Measurements from ENCODE around the gene SLK. TPM values are rescaled to one million over a fixed set of nuclear protein-coding genes. Genes with fewer than 3 reads are reported as not detected.

Gene SLK
- polyA plus RNA-seq, 1 of the 3 experiments (the other 2 are of a cell fraction), result 4.0 TPM

GRCh38 chr10:103990531-103990930 lies 23.6 kb downstream of the SLK start:
- peaks cover 8% of the 10 kb centered on the region for H4K20me1 ChIP-seq (ENCODE audit: insufficient read depth)
- no peaks in the 10 kb centered on the region for H3K9me2 ChIP-seq
- H3K9me3 ChIP-seq, result no peaks in the 10 kb centered on the region
- no peaks in the 10 kb centered on the region for H3K27me3 ChIP-seq (ENCODE audit: insufficient read depth)
- POLR2A ChIA-PET, result no interaction called here
- CTCF ChIA-PET, result interaction anchor here (1.2 to 1.4 kb wide), 2 partner anchors 8 to 220 kb away, joined by 3 read pairs; no protein-coding TSS in a partner anchor
- H3K4me3 ChIP-seq (ENCODE audit: low read depth in 2 of 2, low read length in 1 of 2), result no peak overlapping the region
- WGBS (ENCODE audit: low lambda C conversion rate), result 94% methylated on average over 1 of the region's 1 CpG
- H2AFZ ChIP-seq (ENCODE audit: low read depth), result no peak overlapping the region
- H3K27ac ChIP-seq (ENCODE audit: low read depth in 2 of 2, low read length in 1 of 2), result no peak overlapping the region
- H3K4me2 ChIP-seq, result no peak overlapping the region
- H3K36me3 ChIP-seq (replicated peaks in 1 of 2; ENCODE audit: control insufficient read depth in 1 of 2, insufficient read depth in 2 of 2, low read length in 1 of 2), result peaks cover 23 to 34% of the 10 kb centered on the region in 2 experiments
- H3K4me1 ChIP-seq (ENCODE audit: control insufficient read depth in 1 of 2, insufficient read depth in 2 of 2, low read depth in 1 of 2, low read length in 1 of 2), result no peaks in the 10 kb centered on the region; a peak in 1 of 4 replicates
- no peak for DNase-seq
- peaks cover 54% of the 10 kb centered on the region for H3K79me2 ChIP-seq (ENCODE audit: insufficient read depth)
- H3K9ac ChIP-seq, result no peak overlapping the region
- no peaks in the 10 kb centered on the region for H3F3A ChIP-seq (replicated peaks; ENCODE audit: insufficient read depth)
- no peak for TF ChIP-seq RXRA (IDR thresholded peaks at IDR 0.05; ENCODE audit: borderline replicate concordance, low read depth)
- TF ChIP-seq JUND (IDR thresholded peaks at IDR 0.05), result no peak
- no peak for TF ChIP-seq RFX5 (IDR thresholded peaks at IDR 0.05; ENCODE audit: low read length)
- TF ChIP-seq, protein P1, sequence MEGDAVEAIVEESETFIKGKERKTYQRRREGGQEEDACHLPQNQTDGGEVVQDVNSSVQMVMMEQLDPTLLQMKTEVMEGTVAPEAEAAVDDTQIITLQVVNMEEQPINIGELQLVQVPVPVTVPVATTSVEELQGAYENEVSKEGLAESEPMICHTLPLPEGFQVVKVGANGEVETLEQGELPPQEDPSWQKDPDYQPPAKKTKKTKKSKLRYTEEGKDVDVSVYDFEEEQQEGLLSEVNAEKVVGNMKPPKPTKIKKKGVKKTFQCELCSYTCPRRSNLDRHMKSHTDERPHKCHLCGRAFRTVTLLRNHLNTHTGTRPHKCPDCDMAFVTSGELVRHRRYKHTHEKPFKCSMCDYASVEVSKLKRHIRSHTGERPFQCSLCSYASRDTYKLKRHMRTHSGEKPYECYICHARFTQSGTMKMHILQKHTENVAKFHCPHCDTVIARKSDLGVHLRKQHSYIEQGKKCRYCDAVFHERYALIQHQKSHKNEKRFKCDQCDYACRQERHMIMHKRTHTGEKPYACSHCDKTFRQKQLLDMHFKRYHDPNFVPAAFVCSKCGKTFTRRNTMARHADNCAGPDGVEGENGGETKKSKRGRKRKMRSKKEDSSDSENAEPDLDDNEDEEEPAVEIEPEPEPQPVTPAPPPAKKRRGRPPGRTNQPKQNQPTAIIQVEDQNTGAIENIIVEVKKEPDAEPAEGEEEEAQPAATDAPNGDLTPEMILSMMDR (IDR thresholded peaks at IDR 0.05), result no peak
- TF ChIP-seq FOSL2 (IDR thresholded peaks at IDR 0.05; ENCODE audit: borderline replicate concordance, low read depth), result no peak
- no peak for TF ChIP-seq IRF3 (IDR thresholded peaks at IDR 0.05; ENCODE audit: low read depth, low read length)
- TF ChIP-seq GATA2 (CRISPR knock-in tag; IDR thresholded peaks at IDR 0.05), result no peak
- no peak for TF ChIP-seq RCOR1 (IDR thresholded peaks at IDR 0.05; ENCODE audit: low read length)
- TF ChIP-seq, protein P2, sequence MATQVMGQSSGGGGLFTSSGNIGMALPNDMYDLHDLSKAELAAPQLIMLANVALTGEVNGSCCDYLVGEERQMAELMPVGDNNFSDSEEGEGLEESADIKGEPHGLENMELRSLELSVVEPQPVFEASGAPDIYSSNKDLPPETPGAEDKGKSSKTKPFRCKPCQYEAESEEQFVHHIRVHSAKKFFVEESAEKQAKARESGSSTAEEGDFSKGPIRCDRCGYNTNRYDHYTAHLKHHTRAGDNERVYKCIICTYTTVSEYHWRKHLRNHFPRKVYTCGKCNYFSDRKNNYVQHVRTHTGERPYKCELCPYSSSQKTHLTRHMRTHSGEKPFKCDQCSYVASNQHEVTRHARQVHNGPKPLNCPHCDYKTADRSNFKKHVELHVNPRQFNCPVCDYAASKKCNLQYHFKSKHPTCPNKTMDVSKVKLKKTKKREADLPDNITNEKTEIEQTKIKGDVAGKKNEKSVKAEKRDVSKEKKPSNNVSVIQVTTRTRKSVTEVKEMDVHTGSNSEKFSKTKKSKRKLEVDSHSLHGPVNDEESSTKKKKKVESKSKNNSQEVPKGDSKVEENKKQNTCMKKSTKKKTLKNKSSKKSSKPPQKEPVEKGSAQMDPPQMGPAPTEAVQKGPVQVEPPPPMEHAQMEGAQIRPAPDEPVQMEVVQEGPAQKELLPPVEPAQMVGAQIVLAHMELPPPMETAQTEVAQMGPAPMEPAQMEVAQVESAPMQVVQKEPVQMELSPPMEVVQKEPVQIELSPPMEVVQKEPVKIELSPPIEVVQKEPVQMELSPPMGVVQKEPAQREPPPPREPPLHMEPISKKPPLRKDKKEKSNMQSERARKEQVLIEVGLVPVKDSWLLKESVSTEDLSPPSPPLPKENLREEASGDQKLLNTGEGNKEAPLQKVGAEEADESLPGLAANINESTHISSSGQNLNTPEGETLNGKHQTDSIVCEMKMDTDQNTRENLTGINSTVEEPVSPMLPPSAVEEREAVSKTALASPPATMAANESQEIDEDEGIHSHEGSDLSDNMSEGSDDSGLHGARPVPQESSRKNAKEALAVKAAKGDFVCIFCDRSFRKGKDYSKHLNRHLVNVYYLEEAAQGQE (IDR thresholded peaks at IDR 0.05; ENCODE audit: low read depth, low read length), result no peak
- TF ChIP-seq NFIC (IDR thresholded peaks at IDR 0.05; ENCODE audit: borderline replicate concordance), result no peak
- no peak for TF ChIP-seq NRF1 (IDR thresholded peaks at IDR 0.05; ENCODE audit: low read depth, low read length)
- TF ChIP-seq RAD21 (IDR thresholded peaks at IDR 0.05; ENCODE audit: low read length), result no peak
- TF ChIP-seq MAX (IDR thresholded peaks at IDR 0.05; ENCODE audit: low read depth), result no peak
- no peak for TF ChIP-seq SIN3A (IDR thresholded peaks at IDR 0.05; ENCODE audit: borderline replicate concordance, low read depth, low read length)
- TF ChIP-seq MEF2A (IDR thresholded peaks at IDR 0.05; ENCODE audit: borderline replicate concordance, low read depth), result no peak
- no peak for TF ChIP-seq GABPA (IDR thresholded peaks at IDR 0.05; ENCODE audit: low read depth)
- TF ChIP-seq USF2 (IDR thresholded peaks at IDR 0.05; ENCODE audit: borderline replicate concordance, low read depth, low read length), result no peak
- no peak for TF ChIP-seq YY1 (IDR thresholded peaks at IDR 0.05; ENCODE audit: low read depth)
